Measurements from ENCODE around the gene ERC2. TPM values are rescaled to one million over a fixed set of nuclear protein-coding genes. Genes with fewer than 3 reads are reported as not detected.

The ERC2 gene
- total RNA-seq, 2 donors from 2014 or later, result 1.2 TPM; not detected in 1

GRCh38 chr3:55882006-55882405 is 586.3 kb downstream of the ERC2 start:
- H3K4me1 ChIP-seq (ENCODE audit: control insufficient read depth in 1 of 2, low read depth in 2 of 2), result no peaks in the 10 kb centered on the region
- no peaks in the 10 kb centered on the region for H3K36me3 ChIP-seq
- no peak overlapping the region for H3K4me3 ChIP-seq
- no peaks in the 10 kb centered on the region for H3K27me3 ChIP-seq (replicated peaks; ENCODE audit: insufficient read depth)
- DNase-seq (ENCODE audit: low spot score) (no peak), ATAC-seq (ENCODE audit: insufficient number of reproducible peaks, low FRiP score, low read depth) (no peak)
- H3K9me3 ChIP-seq, result no peaks in the 10 kb centered on the region
- H3K27ac ChIP-seq, result no peak overlapping the region
- TF ChIP-seq, protein P1, sequence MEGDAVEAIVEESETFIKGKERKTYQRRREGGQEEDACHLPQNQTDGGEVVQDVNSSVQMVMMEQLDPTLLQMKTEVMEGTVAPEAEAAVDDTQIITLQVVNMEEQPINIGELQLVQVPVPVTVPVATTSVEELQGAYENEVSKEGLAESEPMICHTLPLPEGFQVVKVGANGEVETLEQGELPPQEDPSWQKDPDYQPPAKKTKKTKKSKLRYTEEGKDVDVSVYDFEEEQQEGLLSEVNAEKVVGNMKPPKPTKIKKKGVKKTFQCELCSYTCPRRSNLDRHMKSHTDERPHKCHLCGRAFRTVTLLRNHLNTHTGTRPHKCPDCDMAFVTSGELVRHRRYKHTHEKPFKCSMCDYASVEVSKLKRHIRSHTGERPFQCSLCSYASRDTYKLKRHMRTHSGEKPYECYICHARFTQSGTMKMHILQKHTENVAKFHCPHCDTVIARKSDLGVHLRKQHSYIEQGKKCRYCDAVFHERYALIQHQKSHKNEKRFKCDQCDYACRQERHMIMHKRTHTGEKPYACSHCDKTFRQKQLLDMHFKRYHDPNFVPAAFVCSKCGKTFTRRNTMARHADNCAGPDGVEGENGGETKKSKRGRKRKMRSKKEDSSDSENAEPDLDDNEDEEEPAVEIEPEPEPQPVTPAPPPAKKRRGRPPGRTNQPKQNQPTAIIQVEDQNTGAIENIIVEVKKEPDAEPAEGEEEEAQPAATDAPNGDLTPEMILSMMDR (IDR thresholded peaks at IDR 0.05), result no peak

- ATAC-seq (ENCODE audit: insufficient number of reproducible peaks, low FRiP score, low read depth) (no peak), DNase-seq (ENCODE audit: low spot score) (no peak)
These were observed 587.9 kb downstream of the ERC2 start for GRCh38 chr3:55880357-55880756.

DNA sequence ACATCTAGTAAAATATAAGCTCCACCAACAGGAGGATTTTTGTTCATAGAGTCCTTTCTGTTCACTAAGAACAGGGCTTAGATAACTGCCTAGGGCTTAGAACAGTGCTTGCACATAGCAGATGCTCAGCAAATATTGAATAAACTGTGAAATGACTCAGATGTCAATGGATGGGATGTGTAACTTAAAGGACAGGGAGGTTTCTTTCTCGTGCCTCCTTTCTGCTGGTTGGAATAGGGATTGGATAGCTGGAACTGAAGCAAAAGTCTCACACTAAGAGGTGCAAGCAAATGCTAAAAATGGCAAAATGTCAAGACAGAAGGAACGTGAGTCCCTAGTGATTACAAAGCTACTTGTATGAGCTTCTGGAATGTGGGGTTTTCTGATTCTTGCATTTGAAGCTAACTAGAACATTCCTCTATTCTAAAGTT is 588.4 kb downstream of the ERC2 start:
- Histone ChIP-seq H3K27ac (no peak overlapping the region), H3K9me3 (no peaks in the 10 kb centered on the region), H3K27me3 (replicated peaks; ENCODE audit: insufficient read depth) (no peaks in the 10 kb centered on the region), H3K36me3 (no peaks in the 10 kb centered on the region), H3K4me1 (ENCODE audit: control insufficient read depth in 1 of 2, low read depth in 2 of 2) (no peaks in the 10 kb centered on the region), H3K4me3 (no peak overlapping the region)
- ATAC-seq (ENCODE audit: insufficient number of reproducible peaks, low FRiP score, low read depth), result no peak
- TF ChIP-seq, protein P1 (IDR thresholded peaks at IDR 0.05), result no peak
- no peak for DNase-seq (ENCODE audit: low spot score)

More at GRCh38 chr3:55880357-55880756, 587.9 kb downstream of the ERC2 start:
- Histone ChIP-seq H3K4me1 (ENCODE audit: control insufficient read depth in 1 of 2, low read depth in 2 of 2) (no peaks in the 10 kb centered on the region), H3K27me3 (replicated peaks; ENCODE audit: insufficient read depth) (no peaks in the 10 kb centered on the region), H3K27ac (no peak overlapping the region), H3K36me3 (no peaks in the 10 kb centered on the region), H3K9me3 (no peaks in the 10 kb centered on the region), H3K4me3 (no peak overlapping the region)
- TF ChIP-seq, protein P1 (IDR thresholded peaks at IDR 0.05), result no peak

DNA sequence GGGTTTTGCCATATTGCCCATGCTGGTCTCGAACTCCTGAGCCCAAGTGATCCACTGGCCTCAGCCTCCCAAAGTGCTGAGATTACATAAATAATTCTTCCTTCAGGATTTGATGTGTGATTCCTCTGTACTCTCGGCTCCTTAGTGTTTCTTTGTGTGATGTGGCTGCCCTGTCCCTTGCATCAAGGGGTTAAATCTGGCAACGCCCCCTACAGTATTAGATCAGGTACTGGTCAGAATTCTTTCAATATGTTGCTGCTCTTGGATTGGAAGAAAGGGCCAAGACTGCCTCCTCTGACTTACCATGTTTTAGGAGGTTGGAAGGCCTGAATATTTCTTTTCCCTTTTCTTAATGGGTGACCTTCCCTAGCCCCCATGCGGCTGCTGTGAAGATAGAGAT is 590.6 kb downstream of the ERC2 start:
- DNase-seq (ENCODE audit: low spot score) (no peak), ATAC-seq (ENCODE audit: insufficient number of reproducible peaks, low FRiP score, low read depth) (no peak)
- H3K27ac ChIP-seq, result no peak overlapping the region
- no peaks in the 10 kb centered on the region for H3K36me3 ChIP-seq
- H3K4me1 ChIP-seq (ENCODE audit: control insufficient read depth in 1 of 2, low read depth in 2 of 2), result no peaks in the 10 kb centered on the region
- H3K4me3 ChIP-seq, result no peak overlapping the region
- H3K9me3 ChIP-seq, result no peaks in the 10 kb centered on the region
- TF ChIP-seq, protein P1 (IDR thresholded peaks at IDR 0.05), result no peak
- H3K27me3 ChIP-seq (replicated peaks; ENCODE audit: insufficient read depth), result no peaks in the 10 kb centered on the region

GRCh38 chr3:55876560-55876959 is 591.7 kb downstream of the ERC2 start:
- H3K36me3 ChIP-seq, result no peaks in the 10 kb centered on the region
- no peaks in the 10 kb centered on the region for H3K27me3 ChIP-seq (replicated peaks; ENCODE audit: insufficient read depth)
- ATAC-seq (ENCODE audit: insufficient number of reproducible peaks, low FRiP score, low read depth), result no peak
- H3K9me3 ChIP-seq, result no peaks in the 10 kb centered on the region
- H3K4me1 ChIP-seq (ENCODE audit: control insufficient read depth in 1 of 2, low read depth in 2 of 2), result no peaks in the 10 kb centered on the region
- no peak overlapping the region for H3K27ac ChIP-seq
- H3K4me3 ChIP-seq, result no peak overlapping the region
- TF ChIP-seq, protein P1 (IDR thresholded peaks at IDR 0.05), result no peak
- DNase-seq (ENCODE audit: low spot score), result no peak
